ENCODE measurements around the gene GSS. TPM values are rescaled to one million over a fixed set of nuclear protein-coding genes. Genes with fewer than 3 reads are reported as not detected.

GSS gene
- total and polyA plus RNA-seq, 3 experiments from 2014 or later, result 38.8 to 65.2 (median 63.0) TPM

DNA sequence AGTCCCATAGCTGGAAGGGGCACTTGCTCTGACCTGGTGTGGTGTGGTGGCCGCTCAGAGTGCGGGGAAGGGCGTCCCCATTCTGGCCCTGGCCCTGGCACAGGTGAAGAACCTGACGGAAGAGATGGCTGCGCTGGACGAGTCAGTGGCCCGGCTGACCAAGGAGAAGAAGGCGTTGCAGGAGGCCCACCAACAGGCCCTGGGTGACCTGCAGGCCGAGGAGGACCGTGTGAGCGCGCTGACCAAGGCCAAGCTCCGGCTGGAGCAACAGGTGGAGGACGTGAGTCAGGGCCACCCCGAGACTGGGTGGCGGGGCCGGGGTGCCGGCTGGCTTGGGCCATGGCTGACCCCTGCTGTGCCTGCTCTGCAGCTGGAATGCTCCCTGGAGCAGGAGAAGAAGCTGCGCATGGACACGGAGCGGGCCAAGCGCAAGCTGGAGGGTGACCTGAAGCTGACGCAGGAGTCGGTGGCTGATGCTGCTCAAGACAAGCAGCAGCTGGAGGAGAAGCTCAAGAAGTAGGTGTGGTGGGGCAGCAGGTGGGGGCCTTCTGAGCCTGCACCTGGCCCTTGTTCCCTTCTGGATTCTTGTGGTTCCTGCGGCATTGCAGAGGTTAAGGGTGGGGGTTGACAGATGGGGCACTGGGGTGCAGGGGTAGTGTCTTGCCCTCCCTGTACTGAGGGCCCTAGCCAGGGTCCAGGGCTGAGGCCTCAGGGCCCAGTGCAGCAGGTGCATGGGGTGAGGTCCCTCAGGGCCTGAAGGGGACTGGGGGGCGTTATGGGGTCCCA lies 40.8 kb upstream of the GSS start:
- H3K4me3 ChIP-seq (ENCODE audit: low read length), result no peak overlapping the region
- H3K36me3 Mint-ChIP-seq, result peaks cover 0 to 78% (median 8%) of the 10 kb centered on the region in 3 donors
- CTCF ChIA-PET, result no interaction called here
- peak overlapping the region in 1 of 8 donors; percentile 40 for H3K27ac Mint-ChIP-seq
- no peak overlapping the region for H3K27ac ChIP-seq (ENCODE audit: low read depth, low read length)
- H3K4me1 ChIP-seq (ENCODE audit: insufficient read depth, low read length), result no peaks in the 10 kb centered on the region
- H3K9me3 ChIP-seq (ENCODE audit: low read length), result no peaks in the 10 kb centered on the region
- no peak for DNase-seq
- H3K4me3 Mint-ChIP-seq, result no peak overlapping the region
- POLR2A ChIA-PET, result no interaction called here
- H3K27me3 ChIP-seq (ENCODE audit: insufficient read depth, low read length, poor library complexity, severe bottlenecking), result no peaks in the 10 kb centered on the region
- no peaks in the 10 kb centered on the region for H3K9me3 Mint-ChIP-seq
- H3K27me3 Mint-ChIP-seq, result peaks cover 0 to 1% of the 10 kb centered on the region in 2 donors
- H3K36me3 ChIP-seq (ENCODE audit: insufficient read depth, low read length), result peaks cover 5% of the 10 kb centered on the region
- peaks cover 0 to 13% (median 0%) of the 10 kb centered on the region in 3 donors for H3K4me1 Mint-ChIP-seq

GRCh38 chr20:34995696-34996095 lies 40.1 kb upstream of the GSS start:
- no peak overlapping the region for H3K27ac Mint-ChIP-seq
- CTCF ChIA-PET, result interaction anchor here (0.7 to 0.8 kb wide), 2 partner anchors 23 to 101 kb away, joined by 3 to 5 read pairs; no protein-coding TSS in a partner anchor

DNA sequence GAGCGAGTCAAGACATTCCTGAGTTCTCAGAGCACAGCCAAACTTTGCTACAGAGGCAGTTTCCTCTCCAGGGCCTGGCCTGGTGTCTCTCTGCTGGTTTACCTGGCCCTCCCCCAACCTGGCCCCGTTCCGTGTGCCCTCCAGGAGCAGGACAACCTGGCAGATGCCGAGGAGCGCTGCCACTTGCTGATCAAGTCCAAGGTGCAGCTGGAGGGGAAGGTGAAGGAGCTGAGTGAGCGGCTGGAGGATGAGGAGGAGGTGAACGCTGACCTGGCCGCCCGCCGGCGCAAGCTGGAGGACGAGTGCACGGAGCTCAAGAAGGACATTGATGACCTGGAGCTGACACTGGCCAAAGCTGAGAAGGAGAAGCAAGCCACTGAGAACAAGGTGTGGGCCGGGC lies 39.6 kb upstream of the GSS start:
- CTCF ChIA-PET, result interaction anchor here (0.7 to 0.8 kb wide), 2 partner anchors 23 to 101 kb away, joined by 3 to 5 read pairs; no protein-coding TSS in a partner anchor
- Mint-ChIP-seq H3K27me3 (peaks cover 0 to 1% of the 10 kb centered on the region in 2 donors), H3K27ac (peak overlapping the region in 1 of 8 donors; percentile 33), H3K4me1 (peaks cover 0 to 13% (median 0%) of the 10 kb centered on the region in 3 donors), H3K36me3 (peaks cover 0 to 68% (median 8%) of the 10 kb centered on the region in 3 donors), H3K4me3 (peak overlapping the region in 1 of 7 donors; percentile 76), H3K9me3 (no peaks in the 10 kb centered on the region)
- Histone ChIP-seq H3K36me3 (ENCODE audit: insufficient read depth, low read length) (peaks cover 5% of the 10 kb centered on the region), H3K27me3 (ENCODE audit: insufficient read depth, low read length, poor library complexity, severe bottlenecking) (no peaks in the 10 kb centered on the region), H3K4me1 (ENCODE audit: insufficient read depth, low read length) (no peaks in the 10 kb centered on the region), H3K9me3 (ENCODE audit: low read length) (no peaks in the 10 kb centered on the region), H3K27ac (ENCODE audit: low read depth, low read length) (no peak overlapping the region), H3K4me3 (ENCODE audit: low read length) (no peak overlapping the region)
- DNase-seq, result no peak
- POLR2A ChIA-PET, result no interaction called here

More at GRCh38 chr20:34995696-34996095, 40.1 kb upstream of the GSS start:
- Mint-ChIP-seq H3K9me3 (no peaks in the 10 kb centered on the region), H3K4me3 (no peak overlapping the region), H3K4me1 (peaks cover 0 to 13% (median 0%) of the 10 kb centered on the region in 3 donors), H3K36me3 (peaks cover 0 to 72% (median 8%) of the 10 kb centered on the region in 3 donors), H3K27me3 (peaks cover 0 to 1% of the 10 kb centered on the region in 2 donors)
- Histone ChIP-seq H3K4me1 (ENCODE audit: insufficient read depth, low read length) (no peaks in the 10 kb centered on the region), H3K9me3 (ENCODE audit: low read length) (no peaks in the 10 kb centered on the region), H3K36me3 (ENCODE audit: insufficient read depth, low read length) (peaks cover 5% of the 10 kb centered on the region), H3K27me3 (ENCODE audit: insufficient read depth, low read length, poor library complexity, severe bottlenecking) (no peaks in the 10 kb centered on the region), H3K27ac (ENCODE audit: low read depth, low read length) (no peak overlapping the region), H3K4me3 (ENCODE audit: low read length) (no peak overlapping the region)
- POLR2A ChIA-PET, result no interaction called here
- DNase-seq, result no peak

GRCh38 chr20:34994509-34995131 lies 39.0 kb upstream of the GSS start:
- Histone ChIP-seq H3K27ac (ENCODE audit: low read depth, low read length) (no peak overlapping the region), H3K4me1 (ENCODE audit: insufficient read depth, low read length) (no peaks in the 10 kb centered on the region), H3K36me3 (ENCODE audit: insufficient read depth, low read length) (peaks cover 5% of the 10 kb centered on the region), H3K4me3 (ENCODE audit: low read length) (no peak overlapping the region), H3K9me3 (ENCODE audit: low read length) (no peaks in the 10 kb centered on the region), H3K27me3 (ENCODE audit: insufficient read depth, low read length, poor library complexity, severe bottlenecking) (no peaks in the 10 kb centered on the region)
- H3K36me3 Mint-ChIP-seq, result peaks cover 0 to 63% (median 8%) of the 10 kb centered on the region in 3 donors
- DNase-seq, result no peak
- no peak overlapping the region for H3K4me3 Mint-ChIP-seq
- CTCF ChIA-PET, result no interaction called here
- peaks cover 0 to 13% (median 0%) of the 10 kb centered on the region in 3 donors for H3K4me1 Mint-ChIP-seq
- H3K27ac Mint-ChIP-seq, result peak overlapping the region in 1 of 8 donors; percentile 46
- H3K27me3 Mint-ChIP-seq, result peaks cover 0 to 1% of the 10 kb centered on the region in 2 donors
- H3K9me3 Mint-ChIP-seq, result no peaks in the 10 kb centered on the region
- POLR2A ChIA-PET, result interaction anchor here (0.5 kb wide), 1 partner anchor 580 kb away, joined by 9 read pairs; no protein-coding TSS in a partner anchor

DNA sequence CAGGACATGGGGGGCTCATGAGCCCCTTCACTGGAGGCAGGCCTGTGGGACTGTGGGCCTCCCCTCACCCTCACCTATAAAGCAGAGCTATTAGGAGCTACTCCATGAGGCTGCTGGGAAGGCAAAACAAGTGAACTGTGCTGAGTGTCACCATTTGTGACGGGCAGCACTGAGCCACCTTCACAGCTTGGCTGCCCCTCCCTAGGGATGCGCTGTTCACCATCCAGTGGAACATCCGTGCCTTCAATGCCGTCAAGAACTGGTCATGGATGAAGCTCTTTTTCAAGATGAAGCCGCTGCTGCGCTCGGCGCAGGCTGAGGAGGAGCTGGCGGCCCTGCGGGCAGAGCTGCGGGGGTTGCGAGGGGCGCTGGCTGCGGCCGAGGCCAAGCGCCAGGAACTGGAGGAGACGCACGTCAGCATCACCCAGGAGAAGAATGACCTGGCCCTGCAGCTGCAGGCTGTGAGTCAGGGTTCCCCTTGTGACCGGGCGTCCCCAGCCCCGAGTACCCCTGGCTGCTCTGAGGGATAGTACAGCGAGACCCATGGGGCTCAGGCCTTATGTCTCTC lies 38.4 kb upstream of the GSS start:
- Mint-ChIP-seq H3K36me3 (peaks cover 0 to 58% (median 8%) of the 10 kb centered on the region in 3 donors), H3K4me1 (peaks cover 0 to 13% (median 0%) of the 10 kb centered on the region in 3 donors), H3K4me3 (no peak overlapping the region), H3K9me3 (no peaks in the 10 kb centered on the region), H3K27me3 (peaks cover 0 to 1% of the 10 kb centered on the region in 2 donors), H3K27ac (peak overlapping the region in 1 of 8 donors; percentile 41)
- no peak for DNase-seq
- Histone ChIP-seq H3K9me3 (ENCODE audit: low read length) (no peaks in the 10 kb centered on the region), H3K36me3 (ENCODE audit: insufficient read depth, low read length) (peaks cover 5% of the 10 kb centered on the region), H3K27ac (ENCODE audit: low read depth, low read length) (no peak overlapping the region), H3K4me1 (ENCODE audit: insufficient read depth, low read length) (no peaks in the 10 kb centered on the region), H3K27me3 (ENCODE audit: insufficient read depth, low read length, poor library complexity, severe bottlenecking) (no peaks in the 10 kb centered on the region), H3K4me3 (ENCODE audit: low read length) (no peak overlapping the region)
- ChIA-PET CTCF (no interaction called here), POLR2A (no interaction called here)

DNA sequence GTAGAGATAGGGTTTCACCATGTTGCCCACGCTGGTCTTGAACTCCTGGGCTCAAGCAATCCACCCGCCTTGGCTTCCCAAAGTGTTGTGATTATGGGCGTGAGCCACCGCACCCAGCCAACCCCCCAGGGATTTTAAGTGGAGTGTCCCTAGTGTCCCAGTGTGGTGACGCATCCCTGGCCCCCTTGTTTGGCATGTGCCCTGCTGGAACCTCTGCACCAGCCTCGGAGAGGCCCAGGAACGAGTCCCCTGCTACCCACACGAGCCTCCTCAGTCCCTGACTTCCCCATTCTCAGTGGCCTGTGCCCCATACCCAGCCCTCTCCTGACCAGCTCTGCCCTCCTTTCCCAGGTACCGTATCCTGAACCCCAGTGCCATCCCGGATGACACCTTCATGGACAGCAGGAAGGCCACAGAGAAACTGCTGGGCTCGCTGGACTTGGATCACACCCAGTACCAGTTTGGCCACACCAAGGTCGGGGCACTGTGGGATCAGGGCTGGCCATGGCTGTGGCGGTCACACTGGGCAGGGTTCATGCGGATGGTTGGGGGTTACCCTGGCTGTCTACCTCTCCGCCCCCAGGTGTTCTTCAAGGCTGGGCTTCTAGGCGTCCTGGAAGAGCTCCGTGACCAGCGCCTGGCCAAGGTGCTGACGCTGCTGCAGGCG lies 37.3 kb upstream of the GSS start:
- no peak for DNase-seq
- no peaks in the 10 kb centered on the region for H3K4me1 ChIP-seq (ENCODE audit: insufficient read depth, low read length)
- POLR2A ChIA-PET, result no interaction called here
- Mint-ChIP-seq H3K27me3 (peaks cover 0 to 1% of the 10 kb centered on the region in 2 donors), H3K36me3 (peaks cover 0 to 47% (median 4%) of the 10 kb centered on the region in 3 donors), H3K9me3 (no peaks in the 10 kb centered on the region), H3K4me3 (no peak overlapping the region), H3K4me1 (peaks cover 0 to 10% (median 0%) of the 10 kb centered on the region in 3 donors), H3K27ac (peak overlapping the region in 1 of 8 donors; percentile 88)
- H3K27me3 ChIP-seq (ENCODE audit: insufficient read depth, low read length, poor library complexity, severe bottlenecking), result no peaks in the 10 kb centered on the region
- peaks cover 5% of the 10 kb centered on the region for H3K36me3 ChIP-seq (ENCODE audit: insufficient read depth, low read length)
- CTCF ChIA-PET, result no interaction called here
- no peak overlapping the region for H3K27ac ChIP-seq (ENCODE audit: low read depth, low read length)
- no peaks in the 10 kb centered on the region for H3K9me3 ChIP-seq (ENCODE audit: low read length)
- no peak overlapping the region for H3K4me3 ChIP-seq (ENCODE audit: low read length)

DNA sequence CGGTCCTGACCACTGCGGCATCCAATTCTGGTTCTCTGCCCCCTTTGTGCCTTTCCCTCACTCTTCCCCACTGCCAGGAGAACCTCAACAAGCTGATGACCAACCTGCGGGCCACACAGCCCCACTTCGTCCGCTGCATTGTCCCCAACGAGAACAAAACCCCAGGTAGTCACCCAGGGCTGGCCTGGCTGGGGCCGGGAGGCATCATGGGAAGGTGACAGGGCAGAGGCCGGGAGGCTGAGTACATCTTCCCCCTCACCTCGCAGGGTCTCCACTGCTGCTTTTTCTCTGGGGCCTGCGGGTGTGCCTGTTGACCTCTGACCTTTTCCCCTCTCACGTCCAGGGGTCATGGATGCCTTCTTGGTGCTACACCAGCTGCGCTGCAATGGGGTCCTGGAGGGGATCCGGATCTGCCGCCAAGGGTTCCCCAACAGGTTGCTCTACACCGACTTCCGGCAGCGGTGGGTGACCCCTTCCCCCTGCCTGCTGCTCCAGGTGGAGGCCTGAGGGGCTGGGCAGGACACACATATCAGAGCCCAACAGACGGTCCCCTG lies 35.1 kb upstream of the GSS start:
- Mint-ChIP-seq H3K27ac (peak overlapping the region in 1 of 8 donors; percentile 43), H3K36me3 (peaks cover 0 to 26% (median 0%) of the 10 kb centered on the region in 3 donors), H3K4me1 (no peaks in the 10 kb centered on the region), H3K4me3 (no peak overlapping the region), H3K27me3 (no peaks in the 10 kb centered on the region), H3K9me3 (no peaks in the 10 kb centered on the region)
- H3K9me3 ChIP-seq (ENCODE audit: low read length), result no peaks in the 10 kb centered on the region
- no peak overlapping the region for H3K27ac ChIP-seq (ENCODE audit: low read depth, low read length)
- H3K4me1 ChIP-seq (ENCODE audit: insufficient read depth, low read length), result no peaks in the 10 kb centered on the region
- no peak for DNase-seq
- CTCF ChIA-PET, result no interaction called here
- POLR2A ChIA-PET, result no interaction called here
- no peaks in the 10 kb centered on the region for H3K27me3 ChIP-seq (ENCODE audit: insufficient read depth, low read length, poor library complexity, severe bottlenecking)
- H3K4me3 ChIP-seq (ENCODE audit: low read length), result no peak overlapping the region
- peaks cover 4% of the 10 kb centered on the region for H3K36me3 ChIP-seq (ENCODE audit: insufficient read depth, low read length)
